GM12801 (cell line): ENCODE results near the gene KDM8.

ENCODE experiments used
- CTCF ChIP-seq: IDR thresholded peaks from one replicate; pipeline ENCODE4 v1.5.1; 2011; ENCODE audit warnings: control low read depth; ENCODE audit not compliant: insufficient read length; ENCODE audit errors: extremely low read depth

The KDM8 gene

GRCh38 chr16:27181019-27181790, 22.1 kb upstream of the KDM8 start:
- TF ChIP-seq CTCF = no peak

GRCh38 chr16:27182906-27183405, 20.4 kb upstream of the KDM8 start:
- no peak for TF ChIP-seq CTCF

GRCh38 chr16:27185776-27186130, 17.6 kb upstream of the KDM8 start:
- TF ChIP-seq CTCF = no peak

GRCh38 chr16:27188633-27189032, 14.7 kb upstream of the KDM8 start:
- no peak for TF ChIP-seq CTCF

GRCh38 chr16:27189335-27189972, 13.9 kb upstream of the KDM8 start:
- no peak for TF ChIP-seq CTCF

GRCh38 chr16:27190316-27190871, 12.9 kb upstream of the KDM8 start:
- no peak for TF ChIP-seq CTCF

- TF ChIP-seq CTCF = no peak
Observed at GRCh38 chr16:27191352-27191924, 11.9 kb upstream of the KDM8 start.
